ENCODE data around the gene TRMT61B. TPM values are rescaled to one million over a fixed set of nuclear protein-coding genes. Genes with fewer than 3 reads are reported as not detected.

Gene TRMT61B
- total and polyA plus RNA-seq, 2 experiments from 2014 or later, result 34.7 to 52.7 TPM

DNA sequence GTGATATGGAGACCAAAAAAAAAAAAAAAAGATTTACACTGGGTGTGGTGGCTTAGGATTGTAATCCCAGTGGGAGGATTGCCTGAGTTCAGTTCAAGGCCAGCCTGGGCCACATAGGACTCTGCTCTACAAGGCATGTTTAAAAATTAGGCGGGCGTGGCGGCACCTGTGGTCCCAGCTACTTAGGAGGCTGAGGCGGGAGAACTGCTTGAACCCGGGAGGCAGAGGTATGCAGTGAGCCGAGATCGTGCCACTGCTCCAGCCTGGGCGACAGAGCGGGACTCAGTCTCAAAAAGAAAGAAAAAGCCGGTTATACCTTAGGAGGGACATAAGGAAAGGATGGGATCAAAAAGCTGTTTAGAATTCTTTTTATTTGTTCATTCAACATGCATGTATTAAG, 60.2 kb downstream of the TRMT61B start:
- H3K27me3 ChIP-seq (ENCODE audit: insufficient read depth), result peaks cover 27% of the 10 kb centered on the region
- no peaks in the 10 kb centered on the region; the same call in none of the 2 replicates for H4K20me1 ChIP-seq (replicated peaks; ENCODE audit: insufficient read depth)
- no peaks in the 10 kb centered on the region; the same call in 1 of the 2 replicates for H3K4me1 ChIP-seq (ENCODE audit: insufficient read depth)
- H3K27ac Mint-ChIP-seq, result no peak overlapping the region
- no peak for ATAC-seq
- peaks cover 7% of the 10 kb centered on the region; the same call in 1 of the 3 replicates for H3K9me3 Mint-ChIP-seq
- no peak for DNase-seq (ENCODE audit: low spot score)
- peaks cover 13% of the 10 kb centered on the region; the same call in 1 of the 2 replicates for H3F3A ChIP-seq (replicated peaks; ENCODE audit: low read depth)
- H3K36me3 ChIP-seq (ENCODE audit: insufficient read depth), result no peaks in the 10 kb centered on the region
- peaks cover 10% of the 10 kb centered on the region for H3K36me3 Mint-ChIP-seq (ENCODE audit: low read depth)
- no peaks in the 10 kb centered on the region for H3K9me2 ChIP-seq (ENCODE audit: insufficient read depth)
- no peaks in the 10 kb centered on the region for H3K79me2 ChIP-seq (replicated peaks; ENCODE audit: insufficient read depth)
- peak overlapping the region; percentile 79 for H3K4me2 ChIP-seq
- peaks cover 4% of the 10 kb centered on the region; the same call in 2 of the 3 replicates for H3K4me1 Mint-ChIP-seq
- H3K27ac ChIP-seq (ENCODE audit: low read depth), result no peak overlapping the region
- H2AFZ ChIP-seq, result peak overlapping the region; percentile 95; the same call in 1 of the 2 replicates
- TF ChIP-seq CREB1 (CRISPR knock-in tag; IDR thresholded peaks at IDR 0.05; ENCODE audit: low read depth), result no peak
- no peak for TF ChIP-seq STAT1 (IDR thresholded peaks at IDR 0.05; ENCODE audit: unreplicated experiment)
- TF ChIP-seq ZNF331 (CRISPR knock-in tag; IDR thresholded peaks at IDR 0.05; ENCODE audit: low read depth), result no peak
- TF ChIP-seq EZH2 (IDR thresholded peaks at IDR 0.05; ENCODE audit: low read depth, unreplicated experiment), result no peak
- no peak for TF ChIP-seq ZNF114 (CRISPR knock-in tag; IDR thresholded peaks at IDR 0.05)
- TF ChIP-seq, protein P1, sequence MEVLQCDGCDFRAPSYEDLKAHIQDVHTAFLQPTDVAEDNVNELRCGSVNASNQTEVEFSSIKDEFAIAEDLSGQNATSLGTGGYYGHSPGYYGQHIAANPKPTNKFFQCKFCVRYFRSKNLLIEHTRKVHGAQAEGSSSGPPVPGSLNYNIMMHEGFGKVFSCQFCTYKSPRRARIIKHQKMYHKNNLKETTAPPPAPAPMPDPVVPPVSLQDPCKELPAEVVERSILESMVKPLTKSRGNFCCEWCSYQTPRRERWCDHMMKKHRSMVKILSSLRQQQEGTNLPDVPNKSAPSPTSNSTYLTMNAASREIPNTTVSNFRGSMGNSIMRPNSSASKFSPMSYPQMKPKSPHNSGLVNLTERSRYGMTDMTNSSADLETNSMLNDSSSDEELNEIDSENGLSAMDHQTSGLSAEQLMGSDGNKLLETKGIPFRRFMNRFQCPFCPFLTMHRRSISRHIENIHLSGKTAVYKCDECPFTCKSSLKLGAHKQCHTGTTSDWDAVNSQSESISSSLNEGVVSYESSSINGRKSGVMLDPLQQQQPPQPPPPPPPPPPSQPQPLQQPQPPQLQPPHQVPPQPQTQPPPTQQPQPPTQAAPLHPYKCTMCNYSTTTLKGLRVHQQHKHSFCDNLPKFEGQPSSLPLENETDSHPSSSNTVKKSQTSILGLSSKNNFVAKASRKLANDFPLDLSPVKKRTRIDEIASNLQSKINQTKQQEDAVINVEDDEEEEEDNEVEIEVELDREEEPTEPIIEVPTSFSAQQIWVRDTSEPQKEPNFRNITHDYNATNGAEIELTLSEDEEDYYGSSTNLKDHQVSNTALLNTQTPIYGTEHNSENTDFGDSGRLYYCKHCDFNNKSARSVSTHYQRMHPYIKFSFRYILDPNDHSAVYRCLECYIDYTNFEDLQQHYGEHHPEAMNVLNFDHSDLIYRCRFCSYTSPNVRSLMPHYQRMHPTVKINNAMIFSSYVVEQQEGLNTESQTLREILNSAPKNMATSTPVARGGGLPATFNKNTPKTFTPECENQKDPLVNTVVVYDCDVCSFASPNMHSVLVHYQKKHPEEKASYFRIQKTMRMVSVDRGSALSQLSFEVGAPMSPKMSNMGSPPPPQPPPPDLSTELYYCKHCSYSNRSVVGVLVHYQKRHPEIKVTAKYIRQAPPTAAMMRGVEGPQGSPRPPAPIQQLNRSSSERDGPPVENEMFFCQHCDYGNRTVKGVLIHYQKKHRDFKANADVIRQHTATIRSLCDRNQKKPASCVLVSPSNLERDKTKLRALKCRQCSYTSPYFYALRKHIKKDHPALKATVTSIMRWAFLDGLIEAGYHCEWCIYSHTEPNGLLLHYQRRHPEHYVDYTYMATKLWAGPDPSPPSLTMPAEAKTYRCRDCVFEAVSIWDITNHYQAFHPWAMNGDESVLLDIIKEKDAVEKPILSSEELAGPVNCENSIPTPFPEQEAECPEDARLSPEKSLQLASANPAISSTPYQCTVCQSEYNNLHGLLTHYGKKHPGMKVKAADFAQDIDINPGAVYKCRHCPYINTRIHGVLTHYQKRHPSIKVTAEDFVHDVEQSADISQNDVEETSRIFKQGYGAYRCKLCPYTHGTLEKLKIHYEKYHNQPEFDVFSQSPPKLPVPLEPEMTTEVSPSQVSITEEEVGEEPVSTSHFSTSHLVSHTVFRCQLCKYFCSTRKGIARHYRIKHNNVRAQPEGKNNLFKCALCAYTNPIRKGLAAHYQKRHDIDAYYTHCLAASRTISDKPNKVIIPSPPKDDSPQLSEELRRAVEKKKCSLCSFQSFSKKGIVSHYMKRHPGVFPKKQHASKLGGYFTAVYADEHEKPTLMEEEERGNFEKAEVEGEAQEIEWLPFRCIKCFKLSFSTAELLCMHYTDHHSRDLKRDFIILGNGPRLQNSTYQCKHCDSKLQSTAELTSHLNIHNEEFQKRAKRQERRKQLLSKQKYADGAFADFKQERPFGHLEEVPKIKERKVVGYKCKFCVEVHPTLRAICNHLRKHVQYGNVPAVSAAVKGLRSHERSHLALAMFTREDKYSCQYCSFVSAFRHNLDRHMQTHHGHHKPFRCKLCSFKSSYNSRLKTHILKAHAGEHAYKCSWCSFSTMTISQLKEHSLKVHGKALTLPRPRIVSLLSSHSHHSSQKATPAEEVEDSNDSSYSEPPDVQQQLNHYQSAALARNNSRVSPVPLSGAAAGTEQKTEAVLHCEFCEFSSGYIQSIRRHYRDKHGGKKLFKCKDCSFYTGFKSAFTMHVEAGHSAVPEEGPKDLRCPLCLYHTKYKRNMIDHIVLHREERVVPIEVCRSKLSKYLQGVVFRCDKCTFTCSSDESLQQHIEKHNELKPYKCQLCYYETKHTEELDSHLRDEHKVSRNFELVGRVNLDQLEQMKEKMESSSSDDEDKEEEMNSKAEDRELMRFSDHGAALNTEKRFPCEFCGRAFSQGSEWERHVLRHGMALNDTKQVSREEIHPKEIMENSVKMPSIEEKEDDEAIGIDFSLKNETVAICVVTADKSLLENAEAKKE (CRISPR knock-in tag; IDR thresholded peaks at IDR 0.05), result no peak
- peaks cover 22% of the 10 kb centered on the region for H3K27me3 Mint-ChIP-seq (ENCODE audit: insufficient read depth, low read depth, poor library complexity)
- peak overlapping the region; percentile 58 for H3K4me3 Mint-ChIP-seq
- peak overlapping the region; percentile 66 for H3K4me3 ChIP-seq

DNA sequence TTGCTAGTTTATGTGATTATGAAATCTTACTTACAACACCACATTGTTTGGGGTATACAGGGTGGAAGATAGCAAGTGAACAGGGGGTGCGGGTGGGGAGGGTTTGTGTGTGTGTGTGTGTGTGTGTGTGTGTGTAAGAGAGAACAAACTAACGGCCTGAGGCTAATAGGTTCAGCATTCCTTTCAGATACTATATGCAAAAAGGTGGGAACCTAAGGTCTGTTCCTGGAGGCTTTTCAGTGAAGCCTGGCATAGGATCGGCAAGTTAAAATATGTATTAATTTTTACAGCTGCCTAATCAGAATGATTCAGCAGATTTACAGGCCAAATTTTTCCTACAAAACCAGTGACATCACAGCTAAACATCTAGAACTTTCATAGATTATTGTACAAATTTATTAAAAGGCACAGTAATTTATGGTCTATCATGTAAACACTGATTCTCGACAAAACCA, 67.1 kb downstream of the TRMT61B start:
- H3K9me2 ChIP-seq (ENCODE audit: insufficient read depth), result no peaks in the 10 kb centered on the region
- Mint-ChIP-seq H3K4me1 (no peaks in the 10 kb centered on the region), H3K27me3 (ENCODE audit: insufficient read depth, low read depth, poor library complexity) (no peaks in the 10 kb centered on the region), H3K4me3 (no peak overlapping the region), H3K9me3 (no peaks in the 10 kb centered on the region), H3K36me3 (ENCODE audit: low read depth) (peaks cover 43% of the 10 kb centered on the region), H3K27ac (peak overlapping the region; percentile 76; the same call in 1 of the 2 replicates)
- H3K4me3 ChIP-seq, result no peak overlapping the region
- H3K27ac ChIP-seq (ENCODE audit: low read depth), result no peak overlapping the region
- no peak overlapping the region for H2AFZ ChIP-seq
- no peaks in the 10 kb centered on the region for H3F3A ChIP-seq (replicated peaks; ENCODE audit: low read depth)
- H3K4me1 ChIP-seq (ENCODE audit: insufficient read depth), result no peaks in the 10 kb centered on the region
- no peaks in the 10 kb centered on the region for H3K27me3 ChIP-seq (ENCODE audit: insufficient read depth)
- peak; percentile 24 for DNase-seq (ENCODE audit: low spot score)
- no peaks in the 10 kb centered on the region for H3K79me2 ChIP-seq (replicated peaks; ENCODE audit: insufficient read depth)
- no peak for ATAC-seq
- peaks cover 8% of the 10 kb centered on the region; the same call in 1 of the 2 replicates for H3K36me3 ChIP-seq (ENCODE audit: insufficient read depth)
- no peaks in the 10 kb centered on the region; the same call in 1 of the 2 replicates for H4K20me1 ChIP-seq (replicated peaks; ENCODE audit: insufficient read depth)
- no peak overlapping the region for H3K4me2 ChIP-seq
- TF ChIP-seq NANOG (IDR thresholded peaks at IDR 0.05; ENCODE audit: borderline replicate concordance), result no peak
- no peak for TF ChIP-seq JUNB (IDR thresholded peaks at IDR 0.05; ENCODE audit: unreplicated experiment)
- no peak for TF ChIP-seq CREB1 (CRISPR knock-in tag; IDR thresholded peaks at IDR 0.05; ENCODE audit: low read depth)
- TF ChIP-seq, protein P2, sequence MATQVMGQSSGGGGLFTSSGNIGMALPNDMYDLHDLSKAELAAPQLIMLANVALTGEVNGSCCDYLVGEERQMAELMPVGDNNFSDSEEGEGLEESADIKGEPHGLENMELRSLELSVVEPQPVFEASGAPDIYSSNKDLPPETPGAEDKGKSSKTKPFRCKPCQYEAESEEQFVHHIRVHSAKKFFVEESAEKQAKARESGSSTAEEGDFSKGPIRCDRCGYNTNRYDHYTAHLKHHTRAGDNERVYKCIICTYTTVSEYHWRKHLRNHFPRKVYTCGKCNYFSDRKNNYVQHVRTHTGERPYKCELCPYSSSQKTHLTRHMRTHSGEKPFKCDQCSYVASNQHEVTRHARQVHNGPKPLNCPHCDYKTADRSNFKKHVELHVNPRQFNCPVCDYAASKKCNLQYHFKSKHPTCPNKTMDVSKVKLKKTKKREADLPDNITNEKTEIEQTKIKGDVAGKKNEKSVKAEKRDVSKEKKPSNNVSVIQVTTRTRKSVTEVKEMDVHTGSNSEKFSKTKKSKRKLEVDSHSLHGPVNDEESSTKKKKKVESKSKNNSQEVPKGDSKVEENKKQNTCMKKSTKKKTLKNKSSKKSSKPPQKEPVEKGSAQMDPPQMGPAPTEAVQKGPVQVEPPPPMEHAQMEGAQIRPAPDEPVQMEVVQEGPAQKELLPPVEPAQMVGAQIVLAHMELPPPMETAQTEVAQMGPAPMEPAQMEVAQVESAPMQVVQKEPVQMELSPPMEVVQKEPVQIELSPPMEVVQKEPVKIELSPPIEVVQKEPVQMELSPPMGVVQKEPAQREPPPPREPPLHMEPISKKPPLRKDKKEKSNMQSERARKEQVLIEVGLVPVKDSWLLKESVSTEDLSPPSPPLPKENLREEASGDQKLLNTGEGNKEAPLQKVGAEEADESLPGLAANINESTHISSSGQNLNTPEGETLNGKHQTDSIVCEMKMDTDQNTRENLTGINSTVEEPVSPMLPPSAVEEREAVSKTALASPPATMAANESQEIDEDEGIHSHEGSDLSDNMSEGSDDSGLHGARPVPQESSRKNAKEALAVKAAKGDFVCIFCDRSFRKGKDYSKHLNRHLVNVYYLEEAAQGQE (IDR thresholded peaks at IDR 0.05; ENCODE audit: unreplicated experiment), result no peak
- TF ChIP-seq, protein P3, sequence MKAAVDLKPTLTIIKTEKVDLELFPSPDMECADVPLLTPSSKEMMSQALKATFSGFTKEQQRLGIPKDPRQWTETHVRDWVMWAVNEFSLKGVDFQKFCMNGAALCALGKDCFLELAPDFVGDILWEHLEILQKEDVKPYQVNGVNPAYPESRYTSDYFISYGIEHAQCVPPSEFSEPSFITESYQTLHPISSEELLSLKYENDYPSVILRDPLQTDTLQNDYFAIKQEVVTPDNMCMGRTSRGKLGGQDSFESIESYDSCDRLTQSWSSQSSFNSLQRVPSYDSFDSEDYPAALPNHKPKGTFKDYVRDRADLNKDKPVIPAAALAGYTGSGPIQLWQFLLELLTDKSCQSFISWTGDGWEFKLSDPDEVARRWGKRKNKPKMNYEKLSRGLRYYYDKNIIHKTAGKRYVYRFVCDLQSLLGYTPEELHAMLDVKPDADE (IDR thresholded peaks at IDR 0.05), result no peak
- TF ChIP-seq ZNF114 (CRISPR knock-in tag; IDR thresholded peaks at IDR 0.05), result no peak
- no peak for TF ChIP-seq EZH2phosphoT487 (IDR thresholded peaks at IDR 0.05; ENCODE audit: unreplicated experiment)
- TF ChIP-seq POLR2AphosphoS5 (IDR thresholded peaks at IDR 0.05; ENCODE audit: low read depth), result no peak
